ENCODE results near the gene BTBD19. TPM values are rescaled to one million over a fixed set of nuclear protein-coding genes. Genes with fewer than 3 reads are reported as not detected.

The BTBD19 gene
- total and polyA plus RNA-seq, 2 of the 4 experiments (the other 2 are of a cell fraction) = 0.90 to 17.2 TPM

- Histone ChIP-seq H2AK9ac (replicated peaks; ENCODE audit: low read depth, low read length, poor library complexity) (no peak overlapping the region), H3K14ac (replicated peaks; ENCODE audit: low read depth, low read length) (no peak overlapping the region), H3K4me1 (ENCODE audit: control insufficient read depth, insufficient read depth, low read length) (peaks cover 8% of the 10 kb centered on the region; the same call in 1 of the 2 replicates), H3K4me2 (ENCODE audit: low read depth, low read length) (peak overlapping the region; percentile 31; the same call in 1 of the 2 replicates), H4K5ac (ENCODE audit: low read depth, low read length) (peak overlapping the region; percentile 91), H3K9ac (ENCODE audit: low read depth, low read length) (no peak overlapping the region), H3K23ac (ENCODE audit: low read depth, low read length) (peak overlapping the region; percentile 4; the same call in 1 of the 2 replicates), H3K4me3 (ENCODE audit: insufficient read depth, low read depth, low read length) (no peak overlapping the region; the same call in 1 of the 2 replicates), H3K4ac (ENCODE audit: low read depth, low read length) (no peak overlapping the region), H3K18ac (ENCODE audit: low read depth, low read length) (peak overlapping the region; percentile 7; the same call in 1 of the 2 replicates), H3K27me3 (ENCODE audit: control insufficient read depth, insufficient read depth, low read length) (no peaks in the 10 kb centered on the region; the same call in 1 of the 2 replicates), H2BK20ac (ENCODE audit: low read depth, low read length) (no peak overlapping the region), H3K9me1 (ENCODE audit: insufficient read depth, low read length) (peaks cover 9% of the 10 kb centered on the region; the same call in 1 of the 2 replicates), H2AFZ (replicated peaks; ENCODE audit: low read length, poor library complexity) (peak overlapping the region; percentile 77), H2BK15ac (ENCODE audit: low read depth, low read length) (no peak overlapping the region), H4K91ac (ENCODE audit: insufficient read depth, low read depth, low read length) (no peak overlapping the region; the same call in 1 of the 2 replicates), H3K27ac (ENCODE audit: insufficient read depth, low read length) (no peak overlapping the region), H3K9me3 (ENCODE audit: control insufficient read depth, insufficient read depth, low read length) (no peaks in the 10 kb centered on the region), H2BK5ac (ENCODE audit: low read depth, low read length, poor library complexity, severe bottlenecking) (no peak overlapping the region), H4K20me1 (ENCODE audit: insufficient read depth, low read length) (peaks cover 21% of the 10 kb centered on the region), H3K36me3 (ENCODE audit: control insufficient read depth, insufficient read depth, low read length) (peaks cover 20% of the 10 kb centered on the region), H3K79me1 (ENCODE audit: low read depth in 1 of 2, low read length in 2 of 2) (peaks cover 6 to 25% of the 10 kb centered on the region in 2 experiments; a peak in 2 of 4 replicates), H3K56ac (ENCODE audit: extremely low read depth, insufficient read depth, low read length) (no peak overlapping the region), H2BK120ac (ENCODE audit: low read depth, low read length) (no peak overlapping the region), H4K8ac (ENCODE audit: low read depth in 2 of 2, low read length in 2 of 2) (peak overlapping the region in 1 of 2 experiments; percentile 67; a peak in 2 of 4 replicates), H2AK5ac (ENCODE audit: low read depth, low read length) (no peak overlapping the region)
- WGBS, 2 experiments (ENCODE audit: extremely low coverage in 2 of 2, insufficient read length in 1 of 2) = 48% methylated on average over 6 of the region's 8 CpGs; no CpG with 5 or more reads in 1 of the 2 experiments
- ATAC-seq (ENCODE audit: low read depth) (no peak), DNase-seq (no peak)
- dilution Hi-C loops (cut with HindIII; ENCODE audit: low sequenced_read_pairs, unreplicated experiment) = no loop called here
- no TSS peak for BruUV-seq (replicated peaks)
- CTCF ChIA-PET = no interaction called here
- in situ Hi-C loops (cut with MboI; ENCODE audit: low sequenced_read_pairs) = no loop called here
- POLR2A ChIA-PET (ENCODE audit: unreplicated experiment) = interaction anchor here (0.5 to 1.3 kb wide), 2 partner anchors 8 to 196 kb away, joined by 5 to 13 read pairs; no protein-coding TSS in a partner anchor
- no peak for TF ChIP-seq CHD1 (IDR thresholded peaks at IDR 0.05; ENCODE audit: low read depth, low read length)
- TF ChIP-seq MAZ (IDR thresholded peaks at IDR 0.05; ENCODE audit: borderline replicate concordance, low read depth, low read length) = no peak
- no peak for TF ChIP-seq NFE2L2 (IDR thresholded peaks at IDR 0.05; ENCODE audit: low read depth, low read length)
- no peak for TF ChIP-seq SMC3 (IDR thresholded peaks at IDR 0.05; ENCODE audit: low read depth, low read length)
- no peak for TF ChIP-seq RAD21 (IDR thresholded peaks at IDR 0.05; ENCODE audit: low read length)
- TF ChIP-seq FOS (IDR thresholded peaks at IDR 0.05; ENCODE audit: low read depth, low read length) = no peak
- TF ChIP-seq BHLHE40 (IDR thresholded peaks at IDR 0.05; ENCODE audit: low read depth, low read length) = no peak
- TF ChIP-seq RCOR1 (IDR thresholded peaks at IDR 0.05; ENCODE audit: insufficient replicate concordance, low read length) = no peak
- TF ChIP-seq POLR2A (IDR thresholded peaks at IDR 0.05; ENCODE audit: low read depth, low read length) = no peak
- TF ChIP-seq CEBPB (IDR thresholded peaks at IDR 0.05; ENCODE audit: low read depth, low read length) = no peak
- TF ChIP-seq RFX5 (IDR thresholded peaks at IDR 0.05; ENCODE audit: low read depth, low read length) = no peak
- TF ChIP-seq, protein P1, sequence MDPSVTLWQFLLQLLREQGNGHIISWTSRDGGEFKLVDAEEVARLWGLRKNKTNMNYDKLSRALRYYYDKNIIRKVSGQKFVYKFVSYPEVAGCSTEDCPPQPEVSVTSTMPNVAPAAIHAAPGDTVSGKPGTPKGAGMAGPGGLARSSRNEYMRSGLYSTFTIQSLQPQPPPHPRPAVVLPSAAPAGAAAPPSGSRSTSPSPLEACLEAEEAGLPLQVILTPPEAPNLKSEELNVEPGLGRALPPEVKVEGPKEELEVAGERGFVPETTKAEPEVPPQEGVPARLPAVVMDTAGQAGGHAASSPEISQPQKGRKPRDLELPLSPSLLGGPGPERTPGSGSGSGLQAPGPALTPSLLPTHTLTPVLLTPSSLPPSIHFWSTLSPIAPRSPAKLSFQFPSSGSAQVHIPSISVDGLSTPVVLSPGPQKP (IDR thresholded peaks at IDR 0.05; ENCODE audit: borderline replicate concordance, low read depth, low read length) = no peak
- no peak for TF ChIP-seq MAFK (IDR thresholded peaks at IDR 0.05; ENCODE audit: low read depth, low read length)
- TF ChIP-seq, protein P2, sequence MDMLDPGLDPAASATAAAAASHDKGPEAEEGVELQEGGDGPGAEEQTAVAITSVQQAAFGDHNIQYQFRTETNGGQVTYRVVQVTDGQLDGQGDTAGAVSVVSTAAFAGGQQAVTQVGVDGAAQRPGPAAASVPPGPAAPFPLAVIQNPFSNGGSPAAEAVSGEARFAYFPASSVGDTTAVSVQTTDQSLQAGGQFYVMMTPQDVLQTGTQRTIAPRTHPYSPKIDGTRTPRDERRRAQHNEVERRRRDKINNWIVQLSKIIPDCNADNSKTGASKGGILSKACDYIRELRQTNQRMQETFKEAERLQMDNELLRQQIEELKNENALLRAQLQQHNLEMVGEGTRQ (IDR thresholded peaks at IDR 0.05; ENCODE audit: low read depth, low read length) = no peak
- TF ChIP-seq CTCF (conservative IDR thresholded peaks at IDR 0.05; ENCODE audit: low read depth, low read length) = no peak
- TF ChIP-seq MXI1 (IDR thresholded peaks at IDR 0.05; ENCODE audit: borderline replicate concordance, low read depth, low read length) = no peak
- intact Hi-C loops (cut with micrococcal nuclease) = no loop called here
Observed at GRCh38 chr1:44783697-44784093, 24.6 kb upstream of the BTBD19 start.

Measured in IMR-90 (cell line).